ENCODE measurements around the gene EFCAB12. TPM values are rescaled to one million over a fixed set of nuclear protein-coding genes. Genes with fewer than 3 reads are reported as not detected.

EFCAB12 gene
- total and polyA plus RNA-seq, 2 of the 13 experiments (the other 11 are each of a cell fraction or from before 2014, with no cell fraction given), result 0.31 to 2.4 TPM

- TF ChIP-seq ZNF547 (CRISPR knock-in tag; IDR thresholded peaks at IDR 0.05), result 0 out of 2 replicates have a peak, but pooled peaks have one; percentile 58
- peak; percentile 20; the same call in 1 of the 2 replicates for TF ChIP-seq ETV5 (CRISPR knock-in tag; IDR thresholded peaks at IDR 0.05; ENCODE audit: borderline replicate concordance)
- TF ChIP-seq SALL1 (CRISPR knock-in tag; IDR thresholded peaks at IDR 0.05), result peak; percentile 36; the same call in 1 of the 2 replicates
- TF ChIP-seq ZFY (CRISPR knock-in tag; IDR thresholded peaks at IDR 0.05), result peak; percentile 70
- 0 out of 2 replicates have a peak, but pooled peaks have one; percentile 33 for TF ChIP-seq ZNF691 (CRISPR knock-in tag; IDR thresholded peaks at IDR 0.05; ENCODE audit: borderline replicate concordance, low read depth)
- TF ChIP-seq MXD4 (CRISPR knock-in tag; IDR thresholded peaks at IDR 0.05), result no peak; the same call in 1 of the 2 replicates
- 0 out of 2 replicates have a peak, but pooled peaks have one; percentile 21 for TF ChIP-seq REPIN1 (CRISPR knock-in tag; IDR thresholded peaks at IDR 0.05; ENCODE audit: borderline replicate concordance, low read depth)
- TF ChIP-seq TBX2 (CRISPR knock-in tag; IDR thresholded peaks at IDR 0.05; ENCODE audit: borderline replicate concordance), result peak; percentile 65; the same call in 1 of the 2 replicates
- peak; percentile 68; the same call in 1 of the 2 replicates for TF ChIP-seq ZNF598 (CRISPR knock-in tag; IDR thresholded peaks at IDR 0.05; ENCODE audit: borderline replicate concordance)
- TF ChIP-seq HBP1 (CRISPR knock-in tag; IDR thresholded peaks at IDR 0.05; ENCODE audit: low read depth), result no peak
- TF ChIP-seq POGZ (CRISPR knock-in tag; IDR thresholded peaks at IDR 0.05), result peak; percentile 52
- TF ChIP-seq KDM4B (CRISPR knock-in tag; IDR thresholded peaks at IDR 0.05), result no peak
- TF ChIP-seq ZNF263 (CRISPR knock-in tag; IDR thresholded peaks at IDR 0.05), result peak; percentile 44; the same call in 1 of the 2 replicates
- TF ChIP-seq DNMT3B (CRISPR knock-in tag; conservative IDR thresholded peaks at IDR 0.05), result 0 out of 2 replicates have a peak, but pooled peaks have one; percentile 27
- peak; percentile 36; the same call in 1 of the 2 replicates for TF ChIP-seq ZSCAN31 (CRISPR knock-in tag; IDR thresholded peaks at IDR 0.05; ENCODE audit: low read depth)
- TF ChIP-seq NFYB (CRISPR knock-in tag; IDR thresholded peaks at IDR 0.05), result peak; percentile 93
- no peak for TF ChIP-seq AKAP8 (CRISPR knock-in tag; IDR thresholded peaks at IDR 0.05)
- TF ChIP-seq ZNF501 (CRISPR knock-in tag; IDR thresholded peaks at IDR 0.05), result no peak
- TF ChIP-seq RFXAP (CRISPR knock-in tag; IDR thresholded peaks at IDR 0.05; ENCODE audit: borderline replicate concordance), result 0 out of 2 replicates have a peak, but pooled peaks have one; percentile 62
- peak; percentile 84; the same call in 1 of the 2 replicates for TF ChIP-seq EED (CRISPR knock-in tag; IDR thresholded peaks at IDR 0.05)
- no peak for TF ChIP-seq ZNF382 (CRISPR knock-in tag; IDR thresholded peaks at IDR 0.05; ENCODE audit: borderline replicate concordance)
- peak; percentile 75 for TF ChIP-seq ZFX (CRISPR knock-in tag; IDR thresholded peaks at IDR 0.05; ENCODE audit: low read depth)
- TF ChIP-seq ZNF761 (CRISPR knock-in tag; conservative IDR thresholded peaks at IDR 0.05), result no peak
- TF ChIP-seq CSRNP1 (CRISPR knock-in tag; IDR thresholded peaks at IDR 0.05), result peak; percentile 68; the same call in 1 of the 2 replicates
- peak; percentile 63; the same call in 1 of the 2 replicates for TF ChIP-seq ZNF557 (CRISPR knock-in tag; IDR thresholded peaks at IDR 0.05)
- TF ChIP-seq ZNF264 (CRISPR knock-in tag; IDR thresholded peaks at IDR 0.05), result peak; percentile 39; the same call in 1 of the 2 replicates
- TF ChIP-seq HIVEP1 (CRISPR knock-in tag; IDR thresholded peaks at IDR 0.05), result no peak
Observed at GRCh38 chr3:129428376-129429079, at the start of gene EFCAB12 (continued).

All from HepG2 (cell line).